Upper lobe of right lung (tissue), 1 donor: ENCODE results near the gene CSMD2. TPM values are rescaled to one million over a fixed set of nuclear protein-coding genes. Genes with fewer than 3 reads are reported as not detected.
"Not testable (repeated sequence)": the region's sequence is repeated elsewhere in the genome, so short reads cannot be mapped to it uniquely, and the experiment has no call there.

Source experiments
- ATAC-seq: fragments of 200-7000 bp; cut with Tn5 transposase; one replicate; pipeline ENCODE4 v1.9.1; 2020; ENCODE audit warnings: mild to moderate bottlenecking, moderate library complexity
- DNase-seq: peaks from one replicate; pipeline ENCODE4 v3.0.0-alpha.2; 2020
- H3K27ac ChIP-seq: fragments of 200-600 bp; one replicate; pipeline ENCODE4 v1.8.0; 2022
- H3K27me3 ChIP-seq: fragments of 200-600 bp; one replicate; pipeline ENCODE4 v1.8.0; 2022; ENCODE audit warnings: mild to moderate bottlenecking
- H3K36me3 ChIP-seq: fragments of 200-600 bp; one replicate; pipeline ENCODE4 v1.8.0; 2022
- H3K4me1 ChIP-seq: fragments of 200-600 bp; one replicate; pipeline ENCODE4 v1.8.0; 2022
- H3K4me3 ChIP-seq: fragments of 200-600 bp; one replicate; pipeline ENCODE4 v1.8.0; 2022; ENCODE audit warnings: mild to moderate bottlenecking
- H3K9me3 ChIP-seq: fragments of 200-600 bp; one replicate; pipeline ENCODE4 v1.8.0; 2022
- CTCF ChIP-seq: fragments of 200-600 bp; IDR thresholded peaks from one replicate; pipeline ENCODE4 v1.8.0; 2022; ENCODE audit warnings: antibody characterized with exemption
- intact Hi-C: fragments of 100-400 bp; cut with DNase I; formaldehyde crosslinking; loops from one replicate; pipeline ENCODE4 v1.11.0; 2022
- total RNA-seq: library from RNA; stranded (reverse); fragmentation: NEBNext Ultra II Directional; extraction: Animal tissue kit (Norgen Biotek cat#: 25700); gene quantifications from one replicate; pipeline ENCODE4 v1.2.1, GENCODE V29; 2021
- donor health status: DM: no; HTN: yes; CAD: no; lungs with severe emphysema.

Gene CSMD2
- total RNA-seq, 1 donor from 2014 or later, result 0.67 TPM

GRCh38 chr1:34028381-34029055, 136.5 kb downstream of the CSMD2 start:
- DNase-seq, result no peak

GRCh38 chr1:34025675-34026074, 139.4 kb downstream of the CSMD2 start:
- no peaks in the 10 kb centered on the region for H3K36me3 ChIP-seq
- intact Hi-C loops, result no loop called here
- ATAC-seq (no peak), DNase-seq (no peak)
- H3K9me3 ChIP-seq, result no peaks in the 10 kb centered on the region
- no peaks in the 10 kb centered on the region for H3K27me3 ChIP-seq
- H3K27ac ChIP-seq, result no peak overlapping the region
- H3K4me3 ChIP-seq, result no peak overlapping the region
- H3K4me1 ChIP-seq, result no peaks in the 10 kb centered on the region
- no peak for TF ChIP-seq CTCF

More at GRCh38 chr1:34028381-34029055, 136.5 kb downstream of the CSMD2 start:
- no peak for TF ChIP-seq CTCF
- no peaks in the 10 kb centered on the region for H3K27me3 ChIP-seq
- H3K36me3 ChIP-seq, result no peaks in the 10 kb centered on the region
- no peaks in the 10 kb centered on the region for H3K4me1 ChIP-seq
- intact Hi-C loops, result no loop called here
- H3K27ac ChIP-seq, result no peak overlapping the region
- no peak for ATAC-seq
- no peaks in the 10 kb centered on the region for H3K9me3 ChIP-seq
- H3K4me3 ChIP-seq, result no peak overlapping the region

DNA sequence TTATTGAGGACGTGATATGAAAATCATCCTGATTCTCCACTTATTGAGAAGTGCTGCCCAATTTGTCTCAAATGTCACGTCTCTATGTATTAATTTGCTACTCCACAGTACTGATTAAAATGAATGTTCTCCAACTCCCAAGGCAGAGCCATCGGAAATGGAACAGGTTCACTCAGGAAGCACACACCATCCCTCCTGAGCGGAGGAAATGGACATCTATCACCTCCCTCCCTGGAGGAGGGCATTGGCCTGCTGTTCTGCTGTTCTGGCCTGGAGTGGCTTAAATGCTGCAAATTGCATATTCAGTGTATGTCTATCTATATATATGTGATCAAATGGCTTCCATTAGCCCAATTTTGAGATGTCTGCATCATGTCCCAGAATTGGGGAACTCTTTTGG, 140.5 kb downstream of the CSMD2 start:
- ATAC-seq (no peak), DNase-seq (no peak)
- TF ChIP-seq CTCF, result no peak
- H3K27ac ChIP-seq, result no peak overlapping the region
- no peaks in the 10 kb centered on the region for H3K9me3 ChIP-seq
- H3K27me3 ChIP-seq, result no peaks in the 10 kb centered on the region
- no peaks in the 10 kb centered on the region for H3K4me1 ChIP-seq
- H3K4me3 ChIP-seq, result no peak overlapping the region
- intact Hi-C loops, result no loop called here
- no peaks in the 10 kb centered on the region for H3K36me3 ChIP-seq

DNA sequence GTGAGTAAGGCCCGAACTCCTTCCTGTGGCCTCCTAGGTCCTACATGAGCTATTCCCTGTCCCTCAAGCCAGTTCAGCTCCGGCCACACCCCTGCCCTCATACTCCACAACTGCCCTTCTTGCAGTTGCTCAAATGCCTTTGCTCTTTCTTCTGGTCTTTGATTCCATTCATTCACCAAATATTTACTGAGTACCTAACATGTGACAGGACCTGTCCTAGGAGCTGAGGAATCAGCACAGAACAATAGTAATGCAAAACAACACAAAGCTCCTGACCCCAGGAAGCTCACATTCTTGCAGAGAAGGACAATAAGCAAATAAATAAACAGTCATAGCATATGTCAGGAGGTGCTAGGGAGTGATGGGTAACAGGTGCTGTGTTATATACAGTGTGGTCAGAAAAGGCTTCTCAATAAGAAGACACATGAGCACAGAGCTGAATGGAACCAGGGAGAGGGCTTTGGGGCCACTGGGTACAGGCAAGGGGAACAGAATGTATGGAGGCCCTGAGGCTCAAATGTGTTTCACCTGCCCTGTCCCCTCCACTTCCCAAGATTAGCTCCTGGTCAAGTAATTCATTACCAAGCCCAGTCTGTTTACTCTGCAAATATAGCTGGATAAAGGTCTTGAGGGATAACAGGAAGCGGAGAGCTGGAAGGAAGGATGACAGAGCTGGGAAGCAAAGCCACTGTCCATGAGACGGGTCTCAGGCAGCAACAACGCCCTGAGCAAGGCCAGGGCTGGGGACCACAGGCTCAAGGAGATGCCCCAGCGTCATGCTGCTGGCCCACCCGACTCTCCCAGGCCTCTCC, 145.1 kb downstream of the CSMD2 start:
- H3K36me3 ChIP-seq, result no peaks in the 10 kb centered on the region
- ATAC-seq (no peak), DNase-seq (no peak)
- intact Hi-C loops, result no loop called here
- no peak for TF ChIP-seq CTCF
- H3K4me1 ChIP-seq, result no peaks in the 10 kb centered on the region
- no peak overlapping the region for H3K4me3 ChIP-seq
- H3K9me3 ChIP-seq, result no peaks in the 10 kb centered on the region
- H3K27ac ChIP-seq, result no peak overlapping the region
- no peaks in the 10 kb centered on the region for H3K27me3 ChIP-seq

DNA sequence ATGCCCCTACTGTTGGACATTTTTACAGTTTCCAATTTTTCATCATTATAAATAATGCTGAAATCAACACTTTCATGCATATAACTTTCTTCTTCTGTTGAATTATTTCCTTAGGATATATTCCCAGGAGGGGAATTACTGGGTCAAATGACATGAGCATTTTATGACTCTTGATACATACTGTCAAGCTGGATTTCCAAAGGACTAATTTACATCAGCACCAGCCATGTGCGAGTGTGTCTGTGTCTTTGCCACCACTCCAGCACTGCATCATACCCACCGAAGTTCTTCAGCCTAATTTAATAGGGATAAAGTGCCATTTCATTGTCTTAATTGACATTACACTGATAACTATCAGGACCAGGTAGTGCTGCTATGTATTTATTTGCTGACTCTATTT, 146.7 kb downstream of the CSMD2 start:
- no peak for ATAC-seq
- no peak for TF ChIP-seq CTCF
- Histone ChIP-seq H3K4me1 (no peaks in the 10 kb centered on the region), H3K4me3 (no peak overlapping the region), H3K27me3 (peaks cover 6% of the 10 kb centered on the region), H3K36me3 (no peaks in the 10 kb centered on the region), H3K9me3 (no peaks in the 10 kb centered on the region), H3K27ac (no peak overlapping the region)
- intact Hi-C loops, result no loop called here
- no peak for DNase-seq

DNA sequence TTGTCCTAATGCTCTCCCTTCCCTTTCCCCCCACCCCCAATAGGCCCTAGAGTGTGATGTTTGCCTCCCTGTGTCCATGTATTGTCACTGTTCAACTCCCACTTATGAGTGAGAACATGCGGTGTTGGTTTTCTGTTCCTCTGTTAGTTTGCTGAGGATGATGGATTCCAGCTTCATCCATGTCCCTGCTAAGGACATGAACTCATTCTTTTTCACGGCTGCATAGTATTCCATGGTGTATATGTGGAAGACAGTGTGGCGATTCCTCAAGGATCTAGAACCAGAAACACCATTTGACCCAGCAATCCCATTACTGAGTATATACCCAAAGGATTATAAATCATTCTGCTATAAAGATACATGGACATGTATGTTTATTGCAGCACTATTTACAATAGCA, 148.7 kb downstream of the CSMD2 start:
- H3K4me3 ChIP-seq, H3K36me3 ChIP-seq, H3K9me3 ChIP-seq, DNase-seq, intact Hi-C loops, ATAC-seq, H3K4me1 ChIP-seq, H3K27me3 ChIP-seq, H3K27ac ChIP-seq: not testable (repeated sequence)
